H1 (cell line): ENCODE results near the gene RMDN2. TPM values are rescaled to one million over a fixed set of nuclear protein-coding genes. Genes with fewer than 3 reads are reported as not detected.

Experiments used
- FOSL1 ChIP-seq: IDR thresholded peaks from 2 replicates; pipeline ENCODE4 v1.6.1; 2011; ENCODE audit warnings: mild to moderate bottlenecking, low read depth, low read length, moderate library complexity; ENCODE audit not compliant: insufficient read depth
- HDAC6 ChIP-seq: IDR thresholded peaks from one replicate; pipeline ENCODE4 v1.7.1; 2012; ENCODE audit warnings: low read depth, mild to moderate bottlenecking, inconsistent platforms, low read length, moderate library complexity
- NRF1 ChIP-seq: IDR thresholded peaks from 2 replicates; pipeline ENCODE4 v1.6.1; 2011; ENCODE audit warnings: mild to moderate bottlenecking, low read depth, low read length, improper control_type of control experiment
- RNF2 ChIP-seq: fragments of 200-900, 300-1000 bp; sonication (generic); IDR thresholded peaks from 2 replicates; pipeline ENCODE4 v1.7.1; 2016; ENCODE audit warnings: borderline replicate concordance, low read depth, mild to moderate bottlenecking, antibody characterized with exemption, low read length; ENCODE audit not compliant: poor library complexity, severe bottlenecking; ENCODE audit errors: missing control alignments
- polyA plus RNA-seq, 7 experiments: library from polyadenylated mRNA; depleted of rRNA in 3 of 7; stranded (reverse) in 5 of 7; unstranded in 2 of 7; fragments of >200 nt in 5 of 7; fragments of 200-250 nt in 2 of 7; gene quantifications; 1 replicate in 5 of 7; 2 replicates in 1 of 7; 4 replicates in 1 of 7; pipeline versions ENCODE4 v1.2.1 to v1.2.3, GENCODE V29; 2011 to 2013; ENCODE audit warnings: missing spikeins in 2 of 7, mixed read lengths in 2 of 7
- total RNA-seq: library from RNA; stranded (reverse); fragmentation: NEBNext Ultra II Directional; extraction: Animal tissue kit (Norgen Biotek cat#: 25700); gene quantifications from 2 replicates; pipeline ENCODE4 v1.2.1, GENCODE V29; 2021

The RMDN2 gene
- total and polyA plus RNA-seq, 2 of the 8 experiments (the other 6 are each of a cell fraction or from before 2014, with no cell fraction given): 0.53 to 3.0 TPM

GRCh38 chr2:37982847-37983246 is 57.8 kb downstream of the RMDN2 start (continued):
- no peak for TF ChIP-seq HDAC6
- TF ChIP-seq NRF1: no peak
- TF ChIP-seq RNF2: no peak
- no peak for TF ChIP-seq FOSL1
- TF ChIP-seq, all 59 proteins: peak for 0
